K562 (cell line): ENCODE results near the gene CNP. TPM values are rescaled to one million over a fixed set of nuclear protein-coding genes. Genes with fewer than 3 reads are reported as not detected.

Experiments used
- CCAR2 ChIP-seq: fragments of 200-400 bp; formaldehyde crosslinking; IDR thresholded peaks from 2 replicates; pipeline ENCODE4 v1.6.1; 2017; ENCODE audit warnings: mild to moderate bottlenecking, low read depth, low read length
- CCNT2 ChIP-seq: IDR thresholded peaks from 2 replicates; pipeline ENCODE4 v1.6.1; 2011; ENCODE audit warnings: borderline replicate concordance, low read depth, mild to moderate bottlenecking, moderate library complexity, mixed read lengths, low read length; ENCODE audit not compliant: insufficient read length; ENCODE audit errors: extremely low read depth
- FOXA3 ChIP-seq, 2 experiments: fragments of 450-650 bp in 1 of 2; sonication (generic) in 1 of 2; formaldehyde crosslinking; IDR thresholded peaks in 1 of 2; conservative IDR thresholded peaks in 1 of 2; 2 replicates each; pipeline versions ENCODE4 v1.4.0 to v1.8.0; 2020 to 2022; ENCODE audit warnings: mild to moderate bottlenecking in 2 of 2, missing genetic modification reagents in 1 of 2
- GTF2F1 ChIP-seq: IDR thresholded peaks from 2 replicates; pipeline ENCODE4 v1.6.1; 2011; ENCODE audit warnings: low read depth, low read length, improper control_type of control experiment
- NR2F6 ChIP-seq: fragments of 450-650 bp; formaldehyde crosslinking; IDR thresholded peaks from 2 replicates; pipeline ENCODE4 v1.4.0; 2020; ENCODE audit warnings: mild to moderate bottlenecking
- PML ChIP-seq: IDR thresholded peaks from 2 replicates; pipeline ENCODE4 v1.6.1; 2012; ENCODE audit warnings: low read length, inconsistent platforms
- SIN3B ChIP-seq: fragments of 450-650 bp; IDR thresholded peaks from 2 replicates; pipeline ENCODE4 v1.6.1; 2017; ENCODE audit warnings: low read depth, mild to moderate bottlenecking, moderate library complexity
- SMAD2 ChIP-seq: fragments of 150-350 bp; IDR thresholded peaks from 2 replicates; pipeline ENCODE4 v1.6.1; 2014; ENCODE audit warnings: low read depth, mild to moderate bottlenecking, low read length
- SMARCA5 ChIP-seq: fragments of 450-650 bp; IDR thresholded peaks from 2 replicates; pipeline ENCODE4 v1.6.1; 2016
- STAG1 ChIP-seq: sonication (generic); formaldehyde crosslinking; IDR thresholded peaks from 2 replicates; pipeline ENCODE4 v1.5.0; 2020; ENCODE audit warnings: missing genetic modification reagents, borderline replicate concordance
- YY1 ChIP-seq, 3 experiments: IDR thresholded peaks; 2 replicates each; pipeline ENCODE4 v1.6.1; 2011; ENCODE audit warnings: low read length in 2 of 3, mild to moderate bottlenecking in 2 of 3, moderate library complexity in 2 of 3, borderline replicate concordance in 1 of 3, control low read depth in 1 of 3, low read depth in 1 of 3; ENCODE audit not compliant: insufficient read depth in 3 of 3, insufficient replicate concordance in 2 of 3, control insufficient read depth in 1 of 3, insufficient read length in 1 of 3; ENCODE audit errors: extremely low read depth in 1 of 3
- ZBED1 ChIP-seq: IDR thresholded peaks from 2 replicates; pipeline ENCODE4 v1.6.1; 2014
- ZNF124 ChIP-seq: sonication (generic); formaldehyde crosslinking; IDR thresholded peaks from 2 replicates; pipeline ENCODE4 v1.8.1; 2022; ENCODE audit warnings: missing genetic modification reagents
- ZNF830 ChIP-seq: fragments of 250-450 bp; sonication (Bioruptor Pico); IDR thresholded peaks from 2 replicates; pipeline ENCODE4 v1.5.0; 2021; ENCODE audit warnings: mild to moderate bottlenecking
- polyA plus RNA-seq, 8 experiments: library from polyadenylated mRNA; depleted of rRNA in 4 of 8; stranded (reverse) in 5 of 8; unstranded in 3 of 8; fragments of >200 nt; fragmentation: Nextera tagmentation in 2 of 8; fragmentation: Illumina TruSeq in 1 of 8; extraction: Ambion mirVana in 2 of 8; extraction: Trizol in 1 of 8; gene quantifications; 2 replicates each; pipeline versions ENCODE4 v1.2.1 to v1.2.3, GENCODE V29; 2011 to 2014; ENCODE audit warnings: inconsistent platforms in 1 of 8, missing spikeins in 1 of 8
- total RNA-seq, 7 experiments: library from RNA; depleted of rRNA in 6 of 7; stranded (reverse); fragments of >200 nt in 6 of 7; fragmentation: Illumina TruSeq in 2 of 7; extraction: Trizol in 2 of 7; gene quantifications; 2 replicates each; pipeline versions ENCODE4 v1.2.1 to v1.2.3, GENCODE V29; 2011 to 2021; ENCODE audit warnings: low replicate concordance in 1 of 7
- TF ChIP-seq, protein P1 (sequence below), 3 experiments: fragments of 200-800 bp in 1 of 3; fragments of 250-450 bp in 1 of 3; fragments of 450-650 bp in 1 of 3; sonication (Bioruptor Pico) in 1 of 3; sonication (Bioruptor generic) in 1 of 3; formaldehyde crosslinking in 1 of 3; IDR thresholded peaks; 2 replicates each; pipeline versions ENCODE4 v1.6.1 to v1.8.0; 2016 to 2022; ENCODE audit warnings: mild to moderate bottlenecking in 2 of 3, missing genetic modification characterization in 2 of 3, missing compliant biosample characterization in 1 of 3, moderate library complexity in 1 of 3
- TF ChIP-seq, protein P2 (sequence below): sonication (generic); formaldehyde crosslinking; IDR thresholded peaks from 2 replicates; pipeline ENCODE4 v1.8.1; 2023; ENCODE audit warnings: mild to moderate bottlenecking, missing genetic modification reagents

CNP gene
- total and polyA plus RNA-seq, 9 of the 15 experiments (the other 6 are each of a cell fraction or from before 2014, with no cell fraction given), result 1.7 to 52.0 (median 29.1) TPM

GRCh38 chr17:41937970-41938954 lies 28.3 kb upstream of the CNP start (continued):
- no peak for TF ChIP-seq SMARCA5
- no peak for TF ChIP-seq ZNF830 (CRISPR knock-in tag)
- TF ChIP-seq NR2F6 (CRISPR knock-in tag), result no peak
- no peak for TF ChIP-seq CCAR2
- TF ChIP-seq STAG1 (CRISPR knock-in tag), result no peak
- TF ChIP-seq ZNF124, result no peak
- no peak for TF ChIP-seq FOXA3 (CRISPR knock-in tag; conservative IDR thresholded peaks at IDR 0.05 in 1 of 2, IDR thresholded peaks at IDR 0.05 in 1 of 2)
- no peak for TF ChIP-seq SMAD2
- peak in 1 of 3 experiments; percentile 28 for TF ChIP-seq YY1 (IDR thresholded peaks at IDR 0.05; ENCODE audit: borderline replicate concordance in 1 of 3, control insufficient read depth in 1 of 3, extremely low read depth in 1 of 3, insufficient read depth in 3 of 3, insufficient read length in 1 of 3, insufficient replicate concordance in 2 of 3, low read depth in 1 of 3, low read length in 2 of 3)
- no peak for TF ChIP-seq ZBED1
- TF ChIP-seq, protein P1, sequence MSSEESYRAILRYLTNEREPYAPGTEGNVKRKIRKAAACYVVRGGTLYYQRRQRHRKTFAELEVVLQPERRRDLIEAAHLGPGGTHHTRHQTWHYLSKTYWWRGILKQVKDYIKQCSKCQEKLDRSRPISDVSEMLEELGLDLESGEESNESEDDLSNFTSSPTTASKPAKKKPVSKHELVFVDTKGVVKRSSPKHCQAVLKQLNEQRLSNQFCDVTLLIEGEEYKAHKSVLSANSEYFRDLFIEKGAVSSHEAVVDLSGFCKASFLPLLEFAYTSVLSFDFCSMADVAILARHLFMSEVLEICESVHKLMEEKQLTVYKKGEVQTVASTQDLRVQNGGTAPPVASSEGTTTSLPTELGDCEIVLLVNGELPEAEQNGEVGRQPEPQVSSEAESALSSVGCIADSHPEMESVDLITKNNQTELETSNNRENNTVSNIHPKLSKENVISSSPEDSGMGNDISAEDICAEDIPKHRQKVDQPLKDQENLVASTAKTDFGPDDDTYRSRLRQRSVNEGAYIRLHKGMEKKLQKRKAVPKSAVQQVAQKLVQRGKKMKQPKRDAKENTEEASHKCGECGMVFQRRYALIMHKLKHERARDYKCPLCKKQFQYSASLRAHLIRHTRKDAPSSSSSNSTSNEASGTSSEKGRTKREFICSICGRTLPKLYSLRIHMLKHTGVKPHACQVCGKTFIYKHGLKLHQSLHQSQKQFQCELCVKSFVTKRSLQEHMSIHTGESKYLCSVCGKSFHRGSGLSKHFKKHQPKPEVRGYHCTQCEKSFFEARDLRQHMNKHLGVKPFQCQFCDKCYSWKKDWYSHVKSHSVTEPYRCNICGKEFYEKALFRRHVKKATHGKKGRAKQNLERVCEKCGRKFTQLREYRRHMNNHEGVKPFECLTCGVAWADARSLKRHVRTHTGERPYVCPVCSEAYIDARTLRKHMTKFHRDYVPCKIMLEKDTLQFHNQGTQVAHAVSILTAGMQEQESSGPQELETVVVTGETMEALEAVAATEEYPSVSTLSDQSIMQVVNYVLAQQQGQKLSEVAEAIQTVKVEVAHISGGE (CRISPR knock-in tag; IDR thresholded peaks at IDR 0.05), result peak in 1 of 3 experiments; percentile 73; a peak in 2 of 6 replicates
- peak; percentile 52; the same call in 1 of the 2 replicates for TF ChIP-seq PML
- 0 out of 2 replicates have a peak, but pooled peaks have one; percentile 12 for TF ChIP-seq GTF2F1
- TF ChIP-seq, protein P2, sequence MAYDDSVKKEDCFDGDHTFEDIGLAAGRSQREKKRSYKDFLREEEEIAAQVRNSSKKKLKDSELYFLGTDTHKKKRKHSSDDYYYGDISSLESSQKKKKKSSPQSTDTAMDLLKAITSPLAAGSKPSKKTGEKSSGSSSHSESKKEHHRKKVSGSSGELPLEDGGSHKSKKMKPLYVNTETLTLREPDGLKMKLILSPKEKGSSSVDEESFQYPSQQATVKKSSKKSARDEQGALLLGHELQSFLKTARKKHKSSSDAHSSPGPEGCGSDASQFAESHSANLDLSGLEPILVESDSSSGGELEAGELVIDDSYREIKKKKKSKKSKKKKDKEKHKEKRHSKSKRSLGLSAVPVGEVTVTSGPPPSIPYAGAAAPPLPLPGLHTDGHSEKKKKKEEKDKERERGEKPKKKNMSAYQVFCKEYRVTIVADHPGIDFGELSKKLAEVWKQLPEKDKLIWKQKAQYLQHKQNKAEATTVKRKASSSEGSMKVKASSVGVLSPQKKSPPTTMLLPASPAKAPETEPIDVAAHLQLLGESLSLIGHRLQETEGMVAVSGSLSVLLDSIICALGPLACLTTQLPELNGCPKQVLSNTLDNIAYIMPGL (CRISPR knock-in tag), result no peak
- TF ChIP-seq CCNT2, result no peak
- TF ChIP-seq SIN3B, result no peak
